NCI-H82 (cell line): ENCODE data around the gene CACNA2D3.
"Not testable (repeated sequence)": the region's sequence is repeated elsewhere in the genome, so short reads cannot be mapped to it uniquely, and the experiment has no call there.

Experiments used
- DNase-seq: peaks from one replicate; lab custom pipeline; 2025; lab: John Stamatoyannopoulos, UW

CACNA2D3 gene

GRCh38 chr3:54965746-54966145 lies 843.4 kb downstream of the CACNA2D3 start:
- no peak for DNase-seq

- DNase-seq = peak; percentile 7
Measured at GRCh38 chr3:54966979-54967378, 844.6 kb downstream of the CACNA2D3 start.

GRCh38 chr3:54967731-54968161 lies 845.4 kb downstream of the CACNA2D3 start:
- DNase-seq = no peak

GRCh38 chr3:54968546-54969172 lies 846.3 kb downstream of the CACNA2D3 start:
- no peak for DNase-seq

- DNase-seq = peak; percentile 73
Measured at GRCh38 chr3:54969652-54970051, 847.3 kb downstream of the CACNA2D3 start.

- no peak for DNase-seq
Measured at GRCh38 chr3:54970895-54971294, 848.5 kb downstream of the CACNA2D3 start.

GRCh38 chr3:54977439-54977838 lies 855.1 kb downstream of the CACNA2D3 start:
- DNase-seq = no peak

GRCh38 chr3:54977946-54978345 lies 855.6 kb downstream of the CACNA2D3 start:
- not testable (repeated sequence) for DNase-seq

- DNase-seq = no peak
Measured at GRCh38 chr3:54982807-54983206, 860.5 kb downstream of the CACNA2D3 start.

- no peak for DNase-seq
Measured at GRCh38 chr3:54983266-54984099, 861.1 kb downstream of the CACNA2D3 start.

- DNase-seq = no peak
Measured at GRCh38 chr3:54985856-54986255, 863.5 kb downstream of the CACNA2D3 start.

GRCh38 chr3:54986294-54986693 lies 863.9 kb downstream of the CACNA2D3 start:
- no peak for DNase-seq

- DNase-seq = no peak
Measured at GRCh38 chr3:54987719-54988118, 865.4 kb downstream of the CACNA2D3 start.

- DNase-seq = no peak
Measured at GRCh38 chr3:54988302-54988837, 866.0 kb downstream of the CACNA2D3 start.

- DNase-seq = no peak
Measured at GRCh38 chr3:54988838-54989630, 866.7 kb downstream of the CACNA2D3 start.

GRCh38 chr3:54994111-54994513 lies 871.8 kb downstream of the CACNA2D3 start:
- no peak for DNase-seq

- no peak for DNase-seq
Measured at GRCh38 chr3:54999159-54999558, 876.8 kb downstream of the CACNA2D3 start.

- peak; percentile 69 for DNase-seq
Measured at GRCh38 chr3:54999811-55000210, 877.5 kb downstream of the CACNA2D3 start.

GRCh38 chr3:55000546-55000945 lies 878.2 kb downstream of the CACNA2D3 start:
- peak; percentile 78 for DNase-seq

GRCh38 chr3:55000953-55001352 lies 878.6 kb downstream of the CACNA2D3 start:
- DNase-seq = no peak

GRCh38 chr3:55002416-55002930 lies 880.1 kb downstream of the CACNA2D3 start:
- DNase-seq = no peak

GRCh38 chr3:55006244-55006676 lies 883.9 kb downstream of the CACNA2D3 start:
- DNase-seq = peak; percentile 87
